NCI-H2107 treated with DMSO at 0.1 percent for 48 hours (cell line): ENCODE measurements around the gene CST3.
"Not testable (repeated sequence)": the region's sequence is repeated elsewhere in the genome, so short reads cannot be mapped to it uniquely, and the experiment has no call there.

Experiments
- DNase-seq: peaks from one replicate; lab custom pipeline; 2025; ENCODE audit not compliant: unreplicated experiment; lab: John Stamatoyannopoulos, UW

Gene CST3, protein sequence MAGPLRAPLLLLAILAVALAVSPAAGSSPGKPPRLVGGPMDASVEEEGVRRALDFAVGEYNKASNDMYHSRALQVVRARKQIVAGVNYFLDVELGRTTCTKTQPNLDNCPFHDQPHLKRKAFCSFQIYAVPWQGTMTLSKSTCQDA

DNA sequence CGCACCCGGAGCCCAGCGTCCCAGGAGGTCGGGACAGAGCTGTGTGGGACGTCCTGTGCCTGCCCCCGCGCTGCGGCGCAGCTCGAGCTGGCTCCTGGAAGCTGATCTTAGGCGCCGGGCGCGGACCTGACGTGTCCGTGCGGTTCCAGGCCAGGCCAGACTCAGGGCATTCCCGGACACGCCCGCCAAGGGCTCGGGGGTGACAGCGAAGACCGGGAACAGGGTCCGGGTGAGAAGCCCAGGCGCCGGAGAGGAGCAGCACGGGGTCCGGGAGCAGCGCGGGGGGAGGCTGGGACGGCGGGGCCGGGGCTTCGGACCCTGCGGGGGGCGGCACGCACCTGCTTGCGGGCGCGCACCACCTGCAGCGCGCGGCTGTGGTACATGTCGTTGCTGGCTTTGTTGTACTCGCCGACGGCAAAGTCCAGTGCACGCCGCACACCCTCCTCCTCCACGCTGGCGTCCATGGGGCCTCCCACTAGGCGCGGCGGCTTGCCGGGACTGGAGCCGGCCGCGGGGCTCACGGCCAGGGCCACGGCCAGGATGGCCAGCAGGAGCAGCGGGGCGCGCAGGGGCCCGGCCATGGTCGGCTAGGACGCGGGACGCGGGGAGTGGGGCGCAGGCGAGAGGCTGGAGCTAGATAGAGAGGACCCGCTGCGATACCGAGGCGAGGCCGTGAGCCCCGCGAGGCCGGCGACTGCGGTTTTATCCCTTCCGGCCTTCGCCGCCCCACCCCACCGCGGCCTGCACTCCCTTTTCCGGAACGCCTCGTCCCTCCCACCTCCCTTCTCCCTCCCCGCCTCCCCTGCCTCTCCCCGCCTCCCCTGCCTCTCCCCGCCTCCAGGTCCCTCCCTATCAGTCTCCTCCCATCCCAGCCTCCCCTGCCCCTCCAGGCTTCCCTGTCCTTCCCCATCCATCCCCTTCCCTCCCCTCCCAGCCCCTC is at the start of gene CST3:
Gene CST3 (minus strand): TSS at position 674 of the 940 bp plus-strand sequence. CDS start 93 bp downstream, at position 581.
- DNase-seq, result peak; percentile 12

DNA sequence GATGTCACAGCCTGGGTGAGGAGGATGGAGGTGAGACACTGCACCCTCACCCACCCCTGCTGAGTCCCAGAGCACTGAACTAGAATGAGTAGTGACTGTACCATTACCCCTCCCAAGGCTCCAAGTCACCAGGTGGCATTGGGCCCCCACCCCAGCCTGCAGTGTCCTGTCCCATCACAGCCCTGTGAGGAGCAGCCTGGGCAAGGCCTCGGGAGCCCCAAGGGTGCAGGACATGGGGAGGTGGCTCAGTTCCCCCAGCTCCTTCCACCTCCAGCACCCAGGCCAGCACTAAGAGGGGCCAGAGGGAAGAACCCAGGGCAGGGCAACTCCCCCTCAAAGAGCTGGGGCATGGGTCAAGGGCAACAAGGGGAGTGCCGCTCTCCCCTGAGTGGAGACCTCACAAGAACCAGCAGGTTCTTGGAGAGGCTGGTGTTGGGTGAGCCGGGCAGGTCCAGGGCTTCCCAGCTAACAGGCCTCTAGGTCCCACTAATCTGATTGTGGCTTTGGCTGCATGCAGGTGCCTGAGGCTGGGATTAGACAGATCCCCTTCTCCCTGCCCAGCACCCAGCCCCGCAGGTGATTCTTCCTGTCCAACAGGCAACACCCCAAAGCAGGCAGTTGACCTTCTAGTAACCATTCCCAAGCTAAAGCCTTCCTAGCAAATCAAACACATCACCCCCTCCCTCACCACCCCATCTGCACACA is 48.4 kb upstream of the CST3 start:
- DNase-seq, result no peak

DNA sequence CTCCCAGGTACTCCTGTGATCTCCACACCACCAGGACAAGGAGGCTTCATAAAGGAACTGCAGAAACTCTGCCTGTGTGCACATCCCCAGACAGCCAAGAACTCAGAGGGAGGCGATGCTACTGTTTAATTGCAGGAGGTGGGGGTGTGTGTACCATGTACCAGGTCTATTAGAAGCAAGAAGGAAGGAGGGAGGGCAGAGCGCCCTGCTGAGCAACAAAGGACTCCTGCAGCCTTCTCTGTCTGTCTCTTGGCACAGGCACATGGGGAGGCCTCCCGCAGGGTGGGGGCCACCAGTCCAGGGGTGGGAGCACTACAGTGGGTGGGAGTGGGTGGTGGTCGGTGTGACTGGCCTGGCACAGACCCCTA is 47.8 kb upstream of the CST3 start:
- DNase-seq, result not testable (repeated sequence)

DNA sequence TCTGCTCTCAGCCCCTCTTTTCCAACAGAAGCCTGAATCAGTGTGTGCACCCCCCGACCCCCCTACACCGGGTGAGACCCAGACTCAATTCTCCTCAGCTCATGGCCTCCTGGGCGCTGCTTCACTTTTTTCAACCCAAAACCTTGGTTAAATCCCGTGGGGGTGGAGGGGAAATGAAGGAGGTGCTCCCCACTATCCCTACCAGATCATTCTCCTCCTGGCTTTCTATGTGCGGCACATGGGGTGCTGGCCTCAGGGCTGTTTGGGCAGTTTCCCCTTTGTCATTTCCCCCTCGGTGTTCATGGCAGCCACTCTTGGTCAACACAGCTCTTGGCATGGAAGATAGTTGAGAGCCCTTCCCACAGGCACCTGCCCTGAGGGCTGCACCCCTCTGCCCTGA is 46.5 kb upstream of the CST3 start:
- DNase-seq, result no peak

DNA sequence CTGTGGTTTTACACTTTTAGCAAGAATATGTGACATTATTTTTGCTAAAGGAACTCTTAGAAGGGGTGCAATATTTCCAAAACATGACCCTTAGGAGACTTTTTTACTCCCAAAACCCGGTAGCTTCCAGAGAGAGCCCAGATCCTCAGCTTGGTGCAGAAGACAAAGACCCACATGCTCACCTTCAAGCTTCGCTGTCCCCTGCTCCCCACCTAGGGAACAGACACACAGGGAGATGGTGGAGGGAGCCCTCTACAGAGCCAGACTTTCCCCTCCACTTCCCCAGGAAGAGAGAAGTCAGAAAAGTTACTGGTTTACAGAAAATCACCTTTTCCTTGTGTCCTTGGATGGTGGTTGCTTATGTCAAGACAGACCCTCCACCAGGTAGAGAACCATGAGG is 46.1 kb upstream of the CST3 start:
- no peak for DNase-seq

DNA sequence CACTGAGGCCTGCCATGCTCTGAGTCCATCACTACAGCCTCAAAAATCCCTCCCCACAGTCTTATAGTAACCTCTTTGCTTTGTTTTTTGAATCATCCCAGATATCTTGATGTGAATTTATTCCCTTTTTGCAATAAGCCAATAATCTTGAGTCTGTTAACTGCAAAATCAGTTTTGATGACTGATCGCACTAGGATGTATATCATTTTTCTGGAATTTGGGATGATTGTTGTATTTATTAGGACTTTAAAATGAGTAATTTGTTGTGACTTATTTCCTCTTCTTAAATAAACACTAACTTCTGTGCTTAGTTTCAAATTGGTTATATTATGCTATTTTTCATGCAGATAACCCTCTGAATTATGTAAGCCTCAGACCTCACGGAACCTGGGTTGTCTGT is 45.5 kb upstream of the CST3 start:
- DNase-seq, result no peak

DNA sequence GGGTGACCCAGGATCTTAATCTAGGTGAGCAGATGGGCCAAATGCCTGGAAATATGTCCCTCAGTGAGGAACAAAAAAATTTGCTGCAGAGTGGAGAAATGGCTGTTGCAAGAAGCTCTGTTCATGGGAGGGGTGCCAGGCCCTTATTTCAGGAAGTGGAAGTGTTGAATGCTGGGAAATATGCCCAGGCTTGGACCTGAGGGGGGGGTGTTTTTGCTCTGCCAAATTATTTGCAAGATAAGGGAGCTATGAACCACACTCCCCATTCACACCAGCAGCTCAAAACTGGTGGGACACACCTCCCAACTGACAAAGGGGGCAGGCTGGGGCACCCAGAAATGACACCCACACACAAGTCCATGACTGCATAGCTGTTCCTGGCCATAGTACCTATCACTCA is 42.4 kb upstream of the CST3 start:
- no peak for DNase-seq

DNA sequence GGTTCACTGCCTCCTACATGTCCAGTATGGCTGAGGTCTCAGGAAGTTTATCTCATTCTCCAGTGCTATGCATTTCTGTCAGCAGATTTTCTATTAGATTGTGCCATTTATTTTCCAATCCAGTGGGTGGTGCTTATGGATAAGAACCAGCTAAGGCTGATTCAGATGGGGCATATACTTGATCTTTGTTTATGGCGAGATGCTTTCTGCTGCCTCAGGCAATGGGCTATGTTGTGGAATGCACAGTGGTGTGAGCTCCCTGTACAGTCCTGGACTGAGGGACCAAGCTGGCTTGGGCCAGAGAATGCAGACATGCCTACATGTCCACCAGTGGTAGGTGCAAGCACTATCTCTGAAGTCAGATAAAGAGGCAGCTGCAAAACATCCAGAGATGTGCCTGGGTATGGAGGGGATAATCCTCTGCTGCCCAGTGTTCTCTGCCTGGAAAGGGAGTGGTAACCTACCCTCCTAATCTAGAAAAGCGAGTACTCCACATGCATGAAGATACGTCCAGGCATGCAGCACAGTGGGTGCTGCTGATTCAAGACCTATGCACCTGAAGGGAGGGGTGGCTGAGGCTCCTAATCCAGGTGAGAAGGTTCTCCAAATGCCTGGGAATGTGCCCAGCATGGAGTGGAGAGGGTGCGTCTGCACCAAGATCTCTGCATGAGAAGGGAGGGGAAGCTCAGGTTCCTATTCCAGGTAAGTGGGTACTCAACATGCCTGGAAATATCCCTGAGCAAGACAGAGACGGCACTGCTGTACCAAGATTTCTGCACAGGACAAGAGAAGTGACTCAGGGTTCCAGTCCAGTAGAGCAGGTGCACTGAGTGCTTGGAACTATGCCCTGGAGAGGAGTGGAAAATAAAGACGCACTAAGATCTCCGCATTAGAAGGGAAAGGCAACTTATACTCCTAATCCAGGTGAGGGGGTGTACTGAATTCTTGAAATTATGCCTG is 41.7 kb upstream of the CST3 start:
- no peak for DNase-seq

DNA sequence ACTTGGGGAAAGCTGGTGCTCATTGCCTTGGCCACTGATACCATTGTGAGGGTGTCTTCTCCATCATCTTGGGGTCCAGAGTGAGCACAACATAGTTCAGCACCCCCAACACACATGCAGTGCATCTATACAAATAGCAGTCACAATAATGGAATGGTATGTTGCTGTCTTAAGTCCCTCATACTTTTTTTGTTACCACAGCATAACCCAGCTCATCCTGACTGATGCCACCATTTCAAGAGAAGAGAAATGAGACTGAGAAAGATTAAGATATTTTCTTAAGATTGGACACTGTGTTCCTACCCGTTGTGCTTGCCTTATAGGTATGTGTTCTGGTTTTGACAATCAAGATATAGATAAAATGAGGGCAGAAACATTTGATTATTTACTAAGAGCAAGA is 35.5 kb upstream of the CST3 start:
- DNase-seq, result no peak

DNA sequence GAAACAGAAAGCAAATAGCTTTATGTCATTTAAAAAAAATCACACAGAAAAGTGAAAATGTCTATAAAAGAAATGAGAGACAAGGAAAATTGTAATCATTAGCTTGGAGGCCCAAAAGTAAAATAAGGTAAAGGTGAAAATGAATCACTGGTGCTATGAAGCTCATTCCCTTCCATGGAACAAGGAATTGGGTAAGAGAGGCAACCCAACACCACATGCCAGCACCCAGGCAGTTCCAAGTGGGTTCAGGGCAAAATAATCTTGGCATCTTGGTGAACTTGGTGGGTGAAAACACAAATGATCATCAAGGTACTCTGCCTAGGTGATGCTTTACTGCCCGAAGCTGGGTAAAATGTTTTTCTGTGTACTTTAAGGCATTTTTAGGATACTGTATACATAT is 34.4 kb upstream of the CST3 start:
- no peak for DNase-seq

DNA sequence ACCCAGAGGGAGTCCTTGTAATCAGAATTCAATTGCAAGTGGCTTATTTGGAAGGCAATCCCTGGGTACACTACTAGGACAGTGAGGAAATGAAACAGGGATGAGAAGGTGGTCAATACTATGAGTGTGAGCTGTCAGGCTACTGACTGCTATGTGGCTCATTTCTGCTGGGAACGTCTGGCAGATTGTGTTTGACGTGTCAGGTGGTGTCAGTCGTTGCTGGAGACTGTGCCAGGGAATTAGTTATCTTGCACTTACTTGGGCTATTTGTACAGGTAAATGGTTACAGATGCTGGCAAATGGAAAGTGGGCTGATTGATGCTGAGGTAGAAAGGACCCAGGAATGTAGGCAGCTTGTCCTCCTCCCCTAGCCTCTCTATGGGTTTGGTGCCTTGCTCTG is 33.7 kb upstream of the CST3 start:
- no peak for DNase-seq

DNA sequence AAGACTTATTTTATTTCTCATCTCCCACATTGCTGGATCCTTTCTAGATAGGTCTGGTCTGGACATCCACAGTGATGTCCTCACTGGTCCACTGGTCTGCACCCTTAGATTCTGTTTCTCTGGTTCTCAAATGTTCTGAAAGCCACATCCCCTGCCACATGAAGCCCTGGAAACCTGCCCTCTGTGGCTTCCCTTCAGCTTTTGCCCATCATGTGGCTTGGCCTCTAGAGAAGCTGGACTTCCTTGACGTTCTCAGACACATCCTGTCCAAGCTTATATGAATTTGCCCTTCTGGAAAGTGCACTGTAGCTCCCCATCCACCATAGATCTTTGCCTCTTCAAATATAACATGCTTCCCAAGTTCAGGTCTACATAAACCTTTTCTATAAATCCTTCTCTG is 32.6 kb upstream of the CST3 start:
- DNase-seq, result no peak

DNA sequence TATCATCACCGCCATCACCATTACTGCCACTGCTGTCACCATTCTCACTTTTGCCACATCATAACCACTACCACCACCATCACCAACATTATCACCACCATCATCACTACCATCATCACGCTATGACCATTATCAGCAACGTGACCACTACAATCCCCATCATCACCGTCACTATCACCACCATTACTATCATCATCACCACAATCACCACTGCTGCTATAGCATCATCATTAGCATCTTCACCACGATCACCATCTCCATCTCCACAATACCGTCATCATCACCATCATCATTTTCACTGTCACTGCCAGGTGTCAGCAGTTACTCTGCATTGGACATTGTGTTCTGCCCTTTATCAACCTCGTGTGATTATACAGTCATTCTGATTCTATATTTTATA is 32.1 kb upstream of the CST3 start:
- no peak for DNase-seq

DNA sequence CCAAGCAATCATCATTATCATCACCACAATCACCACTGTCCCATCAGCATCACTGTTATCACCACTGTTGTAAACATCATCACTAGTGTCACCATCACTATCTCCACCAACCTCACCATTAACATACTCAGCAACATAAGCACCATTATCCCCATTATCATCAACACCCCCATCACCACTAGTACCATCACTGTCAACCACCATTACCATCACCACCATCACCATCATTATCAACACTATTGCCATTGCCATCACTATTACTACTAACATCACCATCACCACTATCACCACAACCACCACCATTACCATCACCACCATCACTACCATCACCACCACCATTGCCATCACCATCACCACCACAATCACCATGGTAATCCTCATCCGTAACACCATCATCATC is 31.6 kb upstream of the CST3 start:
- DNase-seq, result no peak

DNA sequence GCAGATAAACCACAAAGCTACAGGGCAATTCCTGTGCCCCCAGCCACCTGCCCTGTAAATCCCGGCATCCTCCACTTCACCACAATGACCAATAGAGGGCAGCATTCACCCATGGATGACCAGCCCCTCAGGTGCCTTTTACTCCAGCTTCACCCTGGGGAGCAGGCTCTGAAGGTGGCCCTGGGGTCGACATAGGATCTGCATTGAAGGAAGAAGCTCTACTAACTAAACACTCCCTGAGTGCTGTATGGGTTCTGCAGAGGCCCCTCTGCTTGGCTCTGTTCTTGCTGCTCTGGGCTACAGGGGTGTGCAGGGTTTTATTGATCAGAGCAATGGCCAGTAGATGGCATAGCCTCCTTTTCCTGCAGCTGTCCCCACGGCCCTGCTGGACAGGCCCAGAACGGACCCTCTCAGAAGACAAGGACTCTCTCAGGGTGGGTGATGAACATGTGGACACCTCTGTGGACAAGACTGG is 30.8 kb upstream of the CST3 start:
- DNase-seq, result peak; percentile 18

DNA sequence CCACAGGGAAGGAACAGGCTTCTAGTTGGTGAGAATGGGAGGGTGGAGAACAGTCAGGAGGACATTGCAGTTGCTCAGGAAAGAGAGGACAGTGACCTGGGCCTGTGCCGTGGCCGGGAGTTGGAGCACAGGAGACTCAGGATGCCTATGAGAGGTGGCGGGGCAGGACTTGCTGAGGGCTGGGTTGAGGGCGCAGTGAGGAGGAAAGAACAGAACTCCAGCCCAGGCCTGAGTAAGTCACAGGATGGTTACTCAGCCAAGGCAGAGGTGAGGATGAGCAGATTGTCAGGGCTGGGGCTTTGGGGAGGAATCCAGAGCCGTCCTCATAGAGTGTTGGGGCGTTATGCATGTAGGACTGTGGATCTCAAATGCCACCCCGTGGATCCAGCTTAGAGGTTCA is 29.9 kb upstream of the CST3 start:
- DNase-seq, result no peak

DNA sequence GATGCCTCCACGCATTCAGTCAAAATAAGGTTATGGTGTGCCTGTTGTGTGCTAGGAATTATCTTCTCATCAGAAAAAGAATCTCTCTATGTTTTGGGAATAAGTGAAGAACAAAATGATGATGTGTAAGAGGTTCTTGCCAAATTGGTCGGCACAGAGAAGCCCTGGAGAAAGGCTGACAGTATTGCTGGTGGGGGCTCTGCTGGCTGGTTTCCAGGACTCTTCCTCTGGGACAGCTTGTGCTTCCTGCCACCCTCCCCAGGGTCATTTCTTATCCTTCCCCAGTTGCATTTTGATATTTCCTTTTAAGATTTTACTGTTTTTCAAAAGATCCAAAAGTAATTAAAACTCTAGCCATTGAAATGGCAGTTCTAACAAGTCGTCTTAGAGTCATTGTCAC is 28.9 kb upstream of the CST3 start:
- no peak for DNase-seq

DNA sequence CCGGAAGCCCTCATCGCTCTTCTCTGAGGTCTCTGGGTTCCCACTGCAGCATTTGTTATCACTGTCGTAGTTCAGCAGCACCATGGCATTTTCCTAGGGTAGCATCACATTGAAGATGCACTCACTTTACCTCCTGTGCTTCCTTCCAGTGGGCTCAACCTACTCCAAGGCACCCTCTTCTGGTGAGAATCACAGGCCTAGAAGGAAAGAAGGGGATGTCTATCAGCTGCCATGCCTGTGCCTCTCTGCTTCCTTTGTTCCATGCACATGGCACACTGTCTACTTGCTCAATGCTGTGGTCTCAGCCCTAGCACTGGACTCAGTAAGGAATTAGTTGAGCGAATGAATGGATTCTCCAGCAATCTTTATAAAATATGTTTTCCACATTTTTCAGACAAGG is 28.4 kb upstream of the CST3 start:
- DNase-seq, result no peak

DNA sequence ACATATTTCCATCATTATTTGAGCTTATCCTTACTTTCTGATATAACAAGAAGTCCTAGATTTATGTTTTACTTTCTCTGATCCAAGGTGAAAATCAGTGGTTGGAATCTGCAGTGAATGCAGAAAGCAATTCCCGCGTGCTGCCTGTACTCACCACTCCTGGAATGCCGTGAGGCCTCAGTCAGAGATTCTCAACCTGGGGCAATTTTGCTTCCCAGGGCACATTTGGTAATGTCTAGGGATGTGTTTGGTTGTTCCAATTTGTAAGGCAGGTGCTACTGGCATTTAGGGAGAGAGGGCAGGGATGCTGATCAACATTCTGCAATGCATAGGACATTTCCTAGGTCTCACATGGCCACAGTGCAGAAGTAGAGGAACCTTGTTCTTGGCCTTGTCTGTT is 27.2 kb upstream of the CST3 start:
- DNase-seq, result no peak

DNA sequence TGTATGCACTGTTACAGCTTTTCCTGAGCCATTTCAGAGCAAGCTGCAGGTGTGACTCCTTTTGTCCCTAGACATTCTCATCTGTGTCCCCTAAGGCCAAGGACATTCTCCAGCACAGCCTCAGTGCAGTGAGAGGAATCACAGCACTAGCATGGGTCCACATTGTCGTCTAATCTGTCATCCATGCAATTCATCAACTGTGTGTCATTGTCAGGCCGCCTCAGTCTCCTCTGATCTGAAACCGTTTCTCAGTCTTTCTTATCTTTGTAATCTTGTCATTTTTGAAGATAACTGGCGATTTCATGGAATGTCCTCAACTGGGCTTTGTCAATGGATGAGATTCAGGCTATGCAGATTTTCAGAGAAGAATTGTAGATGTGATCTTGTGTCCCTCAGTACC is 26.3 kb upstream of the CST3 start:
- DNase-seq, result not testable (repeated sequence)

DNA sequence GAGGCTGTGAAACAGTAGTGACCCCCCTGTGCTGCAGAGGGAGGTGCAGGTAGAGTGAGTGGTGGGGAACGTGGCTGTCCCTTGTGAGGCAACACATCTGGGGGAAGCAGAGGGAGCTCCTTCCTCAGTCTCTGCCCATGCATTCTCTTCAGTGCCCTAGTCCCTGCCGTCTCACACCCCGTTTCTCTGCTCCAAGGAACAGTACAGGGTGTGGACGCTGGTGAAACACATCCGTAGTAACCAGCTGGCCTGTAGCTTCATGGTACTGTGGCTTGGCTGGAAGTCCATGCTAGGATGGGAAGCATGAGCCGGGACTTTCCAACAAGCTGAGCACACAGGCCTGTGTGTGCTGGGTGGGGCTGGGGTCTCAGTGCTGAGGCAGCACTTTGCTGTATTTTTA is 25.4 kb upstream of the CST3 start:
- no peak for DNase-seq
